ENCODE results near the gene SCN8A. TPM values are rescaled to one million over a fixed set of nuclear protein-coding genes. Genes with fewer than 3 reads are reported as not detected.

Gene SCN8A
- total and polyA plus RNA-seq, 2 experiments from 2014 or later = 0.88 to 3.7 TPM

DNA sequence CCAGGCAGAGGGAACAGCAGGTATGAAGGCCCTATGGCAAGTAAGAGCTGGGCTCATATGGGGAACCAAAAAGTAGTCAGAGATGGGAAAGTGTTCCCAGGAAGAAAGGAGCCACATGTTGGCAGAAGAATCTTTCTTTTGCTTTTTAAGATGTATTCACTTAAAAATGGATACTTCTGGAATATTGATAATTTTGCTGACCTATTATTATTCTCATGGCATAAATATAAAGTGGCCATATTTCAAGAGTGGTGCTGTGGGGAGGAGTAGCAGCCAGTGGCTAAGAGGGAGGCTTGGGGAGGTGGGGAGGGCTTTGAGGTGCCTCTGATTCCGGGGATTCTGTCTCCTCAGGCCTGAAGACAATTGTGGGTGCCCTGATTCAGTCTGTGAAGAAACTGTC, 108.2 kb downstream of the SCN8A start:
- Histone ChIP-seq H3K4me1 (ENCODE audit: low read depth) (no peaks in the 10 kb centered on the region), H3K27me3 (no peaks in the 10 kb centered on the region), H3K4me3 (no peak overlapping the region), H3K36me3 (no peaks in the 10 kb centered on the region), H3K27ac (no peak overlapping the region), H3K9me3 (ENCODE audit: low read depth) (no peaks in the 10 kb centered on the region)
- no peak for DNase-seq (ENCODE audit: low read depth in 1 of 2, low spot score in 1 of 2)
- no peak for TF ChIP-seq CTCF (IDR thresholded peaks at IDR 0.05; ENCODE audit: low read depth, low read length)

DNA sequence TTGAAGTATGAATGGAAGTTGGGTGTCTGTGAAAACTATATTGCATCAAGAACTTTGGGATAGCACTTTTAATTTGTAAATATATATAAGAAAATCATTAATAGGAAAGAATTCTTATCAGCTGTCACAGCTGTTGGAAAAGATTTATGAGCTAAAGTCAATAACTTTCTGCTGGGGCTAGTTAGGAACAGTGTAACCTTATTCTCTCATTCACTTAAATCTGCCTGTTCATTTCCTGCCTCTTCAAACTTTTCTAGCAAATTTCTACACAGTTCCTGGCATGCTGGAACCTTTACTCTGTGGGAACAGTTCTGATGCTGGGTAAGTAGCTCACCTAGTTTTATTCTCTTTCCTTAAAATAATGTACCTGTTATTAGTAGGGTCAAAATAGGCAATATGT, 109.9 kb downstream of the SCN8A start:
- Histone ChIP-seq H3K4me3 (no peak overlapping the region), H3K9me3 (ENCODE audit: low read depth) (no peaks in the 10 kb centered on the region), H3K4me1 (ENCODE audit: low read depth) (no peaks in the 10 kb centered on the region), H3K27ac (no peak overlapping the region), H3K36me3 (no peaks in the 10 kb centered on the region), H3K27me3 (no peaks in the 10 kb centered on the region)
- no peak for DNase-seq (ENCODE audit: low read depth in 1 of 2, low spot score in 1 of 2)
- no peak for TF ChIP-seq CTCF (IDR thresholded peaks at IDR 0.05; ENCODE audit: low read depth, low read length)

- DNase-seq (ENCODE audit: low read depth in 1 of 2, low spot score in 1 of 2) = no peak
- Histone ChIP-seq H3K9me3 (ENCODE audit: low read depth) (no peaks in the 10 kb centered on the region), H3K4me1 (ENCODE audit: low read depth) (no peaks in the 10 kb centered on the region), H3K4me3 (no peak overlapping the region), H3K27ac (no peak overlapping the region), H3K27me3 (no peaks in the 10 kb centered on the region), H3K36me3 (no peaks in the 10 kb centered on the region)
- TF ChIP-seq CTCF (IDR thresholded peaks at IDR 0.05; ENCODE audit: low read depth, low read length) = no peak
Observed at GRCh38 chr12:51702587-51702986, 111.6 kb downstream of the SCN8A start.

GRCh38 chr12:51705450-51705849, 114.4 kb downstream of the SCN8A start:
- H3K9me3 ChIP-seq (ENCODE audit: low read depth) = no peaks in the 10 kb centered on the region
- H3K4me3 ChIP-seq = no peak overlapping the region
- no peaks in the 10 kb centered on the region for H3K4me1 ChIP-seq (ENCODE audit: low read depth)
- no peak overlapping the region for H3K27ac ChIP-seq
- H3K27me3 ChIP-seq = no peaks in the 10 kb centered on the region
- H3K36me3 ChIP-seq = no peaks in the 10 kb centered on the region
- no peak for DNase-seq (ENCODE audit: low read depth in 1 of 2, low spot score in 1 of 2)
- TF ChIP-seq CTCF (IDR thresholded peaks at IDR 0.05; ENCODE audit: low read depth, low read length) = no peak

DNA sequence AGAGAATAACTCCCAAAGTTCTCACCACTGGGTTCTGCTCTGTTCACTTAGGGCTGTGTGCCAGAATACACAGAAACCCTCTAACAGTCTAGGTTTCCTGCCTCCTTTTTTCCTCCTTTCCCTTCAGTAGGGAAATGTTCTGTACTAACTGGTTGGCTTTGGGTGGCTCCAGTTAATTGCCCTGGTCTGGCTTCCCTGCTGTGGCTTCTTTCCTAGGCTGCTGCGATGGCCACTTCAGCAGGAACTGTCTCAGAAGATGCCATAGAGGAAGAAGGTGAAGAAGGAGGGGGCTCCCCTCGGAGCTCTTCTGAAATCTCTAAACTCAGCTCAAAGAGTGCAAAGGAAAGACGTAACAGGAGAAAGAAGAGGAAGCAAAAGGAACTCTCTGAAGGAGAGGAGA, 115.2 kb downstream of the SCN8A start:
- Histone ChIP-seq H3K36me3 (no peaks in the 10 kb centered on the region), H3K4me1 (ENCODE audit: low read depth) (no peaks in the 10 kb centered on the region), H3K4me3 (no peak overlapping the region), H3K27ac (no peak overlapping the region), H3K9me3 (ENCODE audit: low read depth) (no peaks in the 10 kb centered on the region), H3K27me3 (no peaks in the 10 kb centered on the region)
- TF ChIP-seq CTCF (IDR thresholded peaks at IDR 0.05; ENCODE audit: low read depth, low read length) = no peak
- DNase-seq (ENCODE audit: low read depth in 1 of 2, low spot score in 1 of 2) = no peak

GRCh38 chr12:51714666-51715065, 123.6 kb downstream of the SCN8A start:
- H3K4me3 ChIP-seq = no peak overlapping the region
- no peak overlapping the region for H3K27ac ChIP-seq
- no peaks in the 10 kb centered on the region for H3K4me1 ChIP-seq (ENCODE audit: low read depth)
- TF ChIP-seq CTCF (IDR thresholded peaks at IDR 0.05; ENCODE audit: low read depth, low read length) = no peak
- DNase-seq (ENCODE audit: low read depth in 1 of 2, low spot score in 1 of 2) = no peak
- H3K27me3 ChIP-seq = no peaks in the 10 kb centered on the region
- H3K9me3 ChIP-seq (ENCODE audit: low read depth) = no peaks in the 10 kb centered on the region
- no peaks in the 10 kb centered on the region for H3K36me3 ChIP-seq

Measured in cardiac muscle cell (in vitro differentiated cells and primary cell).